IPS-NIHi11 (cell line): ENCODE results near the gene BLTP1.

ENCODE experiments used
- DNase-seq: peaks from one replicate; pipeline ENCODE4 v3.0.0; 2012; ENCODE audit warnings: mixed read lengths, low spot score

Gene BLTP1

GRCh38 chr4:122167369-122167768, 15.2 kb downstream of the BLTP1 start:
- peak; percentile 13 for DNase-seq

GRCh38 chr4:122170775-122171174, 18.6 kb downstream of the BLTP1 start:
- DNase-seq: no peak

- DNase-seq: no peak
Measured at GRCh38 chr4:122171323-122171722, 19.2 kb downstream of the BLTP1 start.

DNA sequence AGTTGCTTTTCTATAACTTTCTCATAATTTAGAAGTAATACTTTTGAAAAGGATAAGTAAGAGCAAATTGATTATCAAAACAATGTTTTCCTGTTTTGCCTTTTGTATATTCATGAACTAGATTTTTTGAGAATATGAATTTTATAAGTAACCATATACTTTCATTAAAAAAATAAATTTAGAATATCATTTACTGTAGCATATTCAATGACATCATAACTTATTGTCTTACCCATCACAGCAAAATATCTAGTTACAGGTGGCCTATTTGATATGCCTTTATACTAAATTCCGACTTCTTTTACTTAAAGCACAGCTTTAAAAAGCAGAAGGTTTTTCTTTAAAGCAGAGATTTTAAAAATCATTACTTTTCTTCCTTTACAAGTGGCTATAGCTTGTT, 20.1 kb downstream of the BLTP1 start:
- DNase-seq: no peak

- DNase-seq: no peak
Measured at GRCh38 chr4:122178961-122179360, 26.8 kb downstream of the BLTP1 start.

DNA sequence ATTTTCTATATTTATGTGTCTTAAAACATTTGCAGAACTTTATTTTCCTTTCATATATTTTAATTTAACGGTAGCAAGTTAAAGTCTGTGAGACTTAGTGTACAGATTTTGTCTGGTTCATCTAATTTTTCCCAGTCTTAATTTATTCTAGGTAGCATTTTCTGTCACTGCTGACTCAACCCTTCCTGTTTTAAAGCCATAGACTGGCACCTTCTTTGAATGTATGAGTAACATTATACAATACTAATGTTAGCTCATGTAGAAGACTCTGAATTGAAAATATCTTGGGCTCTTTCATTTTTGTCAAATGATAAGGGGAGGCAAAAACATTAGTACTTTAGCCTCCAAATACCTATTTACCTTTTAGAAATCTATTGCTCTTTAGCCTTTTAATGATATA, 43.6 kb downstream of the BLTP1 start:
- DNase-seq: no peak
